ENCODE data around the gene HGS.

HGS gene

GRCh38 chr17:81722184-81723120 is 38.6 kb downstream of the HGS start:
- no peak for DNase-seq (ENCODE audit: extremely low read depth, insufficient read length)
- Histone ChIP-seq H3K27me3 (replicated peaks; ENCODE audit: control insufficient read depth, insufficient read depth, low read length) (no peaks in the 10 kb centered on the region; the same call in 1 of the 2 replicates), H3K4me3 (replicated peaks; ENCODE audit: low read depth, low read length) (no peak overlapping the region), H3K36me3 (ENCODE audit: control insufficient read depth, insufficient read depth, low read length) (no peaks in the 10 kb centered on the region; the same call in 1 of the 2 replicates)
- no peak for TF ChIP-seq CTCF (IDR thresholded peaks at IDR 0.05; ENCODE audit: insufficient read depth, low read length, poor library complexity, severe bottlenecking)

GRCh38 chr17:81723651-81724209 is 39.9 kb downstream of the HGS start:
- no peaks in the 10 kb centered on the region; the same call in 1 of the 2 replicates for H3K27me3 ChIP-seq (replicated peaks; ENCODE audit: control insufficient read depth, insufficient read depth, low read length)
- no peak overlapping the region for H3K4me3 ChIP-seq (replicated peaks; ENCODE audit: low read depth, low read length)
- DNase-seq (ENCODE audit: extremely low read depth, insufficient read length), result no peak
- no peak for TF ChIP-seq CTCF (IDR thresholded peaks at IDR 0.05; ENCODE audit: insufficient read depth, low read length, poor library complexity, severe bottlenecking)
- no peaks in the 10 kb centered on the region; the same call in 1 of the 2 replicates for H3K36me3 ChIP-seq (ENCODE audit: control insufficient read depth, insufficient read depth, low read length)

GRCh38 chr17:81725439-81725838 is 41.6 kb downstream of the HGS start:
- Histone ChIP-seq H3K27me3 (replicated peaks; ENCODE audit: control insufficient read depth, insufficient read depth, low read length) (no peaks in the 10 kb centered on the region; the same call in 1 of the 2 replicates), H3K36me3 (ENCODE audit: control insufficient read depth, insufficient read depth, low read length) (no peaks in the 10 kb centered on the region), H3K4me3 (replicated peaks; ENCODE audit: low read depth, low read length) (no peak overlapping the region)
- TF ChIP-seq CTCF (IDR thresholded peaks at IDR 0.05; ENCODE audit: insufficient read depth, low read length, poor library complexity, severe bottlenecking), result no peak
- no peak for DNase-seq (ENCODE audit: extremely low read depth, insufficient read length)

- no peak for DNase-seq (ENCODE audit: extremely low read depth, insufficient read length)
- no peak overlapping the region for H3K4me3 ChIP-seq (replicated peaks; ENCODE audit: low read depth, low read length)
- H3K36me3 ChIP-seq (ENCODE audit: control insufficient read depth, insufficient read depth, low read length), result no peaks in the 10 kb centered on the region
- no peak for TF ChIP-seq CTCF (IDR thresholded peaks at IDR 0.05; ENCODE audit: insufficient read depth, low read length, poor library complexity, severe bottlenecking)
- no peaks in the 10 kb centered on the region; the same call in 1 of the 2 replicates for H3K27me3 ChIP-seq (replicated peaks; ENCODE audit: control insufficient read depth, insufficient read depth, low read length)
These were observed 42.2 kb downstream of the HGS start for GRCh38 chr17:81726004-81726403.

GRCh38 chr17:81727324-81728031 is 43.7 kb downstream of the HGS start:
- Histone ChIP-seq H3K36me3 (ENCODE audit: control insufficient read depth, insufficient read depth, low read length) (no peaks in the 10 kb centered on the region), H3K4me3 (replicated peaks; ENCODE audit: low read depth, low read length) (no peak overlapping the region), H3K27me3 (replicated peaks; ENCODE audit: control insufficient read depth, insufficient read depth, low read length) (peaks cover 1% of the 10 kb centered on the region; the same call in 1 of the 2 replicates)
- DNase-seq (ENCODE audit: extremely low read depth, insufficient read length), result no peak
- TF ChIP-seq CTCF (IDR thresholded peaks at IDR 0.05; ENCODE audit: insufficient read depth, low read length, poor library complexity, severe bottlenecking), result no peak
